Left lung (tissue), 10 donors: ENCODE measurements around the gene KDR. TPM values are rescaled to one million over a fixed set of nuclear protein-coding genes. Genes with fewer than 3 reads are reported as not detected.
A peak's percentile ranks its signal among the peaks of the same experiment; 100 is the strongest.

ENCODE experiments used
- ATAC-seq: fragments of 200-7000 bp; cut with Tn5 transposase; one replicate; pipeline ENCODE4 v1.9.1; 2020; ENCODE audit warnings: moderate library complexity
- DNase-seq, 4 donors: peaks; one replicate each; pipeline ENCODE4 v3.0.0-alpha.2; 2013 to 2020
- H3K27ac ChIP-seq, 2 donors: fragments of 200-600 bp; sonication (generic) in 1 of 2; one replicate each; pipeline versions ENCODE4 v1.5.0 to v1.8.0; 2020 to 2021
- H3K27me3 ChIP-seq, 2 donors: fragments of 200-600 bp; sonication (generic) in 1 of 2; one replicate each; pipeline versions ENCODE4 v1.5.0 to v1.8.0; 2020 to 2021
- H3K36me3 ChIP-seq, 2 donors: fragments of 200-600 bp; sonication (generic) in 1 of 2; one replicate each; pipeline versions ENCODE4 v1.5.0 to v1.8.0; 2020 to 2021
- H3K4me1 ChIP-seq, 2 donors: fragments of 200-600 bp; one replicate each; pipeline ENCODE4 v1.8.0; 2021
- H3K4me3 ChIP-seq, 2 donors: fragments of 200-600 bp; sonication (generic) in 1 of 2; one replicate each; pipeline versions ENCODE4 v1.5.0 to v1.8.0; 2020 to 2021; ENCODE audit warnings: mild to moderate bottlenecking in 1 of 2
- H3K9me3 ChIP-seq, 2 donors: fragments of 200-600 bp; sonication (generic) in 1 of 2; one replicate each; pipeline versions ENCODE4 v1.5.0 to v1.8.0; 2020 to 2021
- intact Hi-C, 2 donors: fragments of 100-400 bp; cut with DNase I; formaldehyde crosslinking; loops; one replicate each; pipeline versions ENCODE4 v1.11.2 to v1.14.2; 2022
- polyA plus RNA-seq, 6 donors: library from polyadenylated mRNA; unstranded; fragments of 120-200 nt; gene quantifications; one replicate each; pipeline ENCODE4 v1.2.1, GENCODE V29; 2013; ENCODE audit not compliant: insufficient read length in 6 of 6
- total RNA-seq, 2 donors: library from RNA; stranded (reverse); fragmentation: NEBNext Ultra II Directional; extraction: Animal tissue kit (Norgen Biotek cat#: 25700); gene quantifications; one replicate each; pipeline ENCODE4 v1.2.1, GENCODE V29; 2021
- TF ChIP-seq, protein P1 (sequence below), 2 donors: fragments of 200-600 bp; sonication (generic) in 1 of 2; IDR thresholded peaks; one replicate each; pipeline versions ENCODE4 v1.5.0 to v1.8.0; 2021; ENCODE audit warnings: antibody characterized with exemption in 2 of 2
- donor health status: DM: no; HTN: yes; CAD: no.
- donor health status: DM: no; HTN: no; CAD: no.

The KDR gene
- total and polyA plus RNA-seq, 8 donors: 27.1 to 124 (median 104) TPM

DNA sequence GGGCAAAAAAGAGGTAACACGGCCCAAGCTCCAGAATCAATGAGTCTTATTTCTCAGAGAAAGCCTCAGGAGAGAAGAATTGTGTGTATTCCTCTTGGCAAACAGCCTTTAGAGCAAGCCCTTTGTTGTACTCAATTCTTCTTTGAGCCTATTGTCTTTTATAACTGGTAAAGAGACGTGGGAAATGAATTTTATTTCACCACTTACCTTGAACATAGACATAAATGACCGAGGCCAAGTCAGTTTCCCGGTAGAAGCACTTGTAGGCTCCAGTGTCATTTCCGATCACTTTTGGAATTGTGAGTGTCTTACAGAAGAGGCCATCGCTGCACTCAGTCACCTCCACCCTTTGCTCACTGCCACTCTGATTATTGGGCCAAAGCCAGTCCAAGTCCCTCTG lies 7.0 kb downstream of the KDR start:
- ATAC-seq (no peak), DNase-seq (no peak)
- intact Hi-C loops: no loop called here
- Histone ChIP-seq H3K36me3 (no peaks in the 10 kb centered on the region), H3K27ac (peak overlapping the region in 1 of 2 donors; percentile 9), H3K4me3 (no peak overlapping the region), H3K27me3 (no peaks in the 10 kb centered on the region), H3K9me3 (no peaks in the 10 kb centered on the region), H3K4me1 (peaks cover 0 to 6% of the 10 kb centered on the region in 2 donors)
- TF ChIP-seq, protein P1, sequence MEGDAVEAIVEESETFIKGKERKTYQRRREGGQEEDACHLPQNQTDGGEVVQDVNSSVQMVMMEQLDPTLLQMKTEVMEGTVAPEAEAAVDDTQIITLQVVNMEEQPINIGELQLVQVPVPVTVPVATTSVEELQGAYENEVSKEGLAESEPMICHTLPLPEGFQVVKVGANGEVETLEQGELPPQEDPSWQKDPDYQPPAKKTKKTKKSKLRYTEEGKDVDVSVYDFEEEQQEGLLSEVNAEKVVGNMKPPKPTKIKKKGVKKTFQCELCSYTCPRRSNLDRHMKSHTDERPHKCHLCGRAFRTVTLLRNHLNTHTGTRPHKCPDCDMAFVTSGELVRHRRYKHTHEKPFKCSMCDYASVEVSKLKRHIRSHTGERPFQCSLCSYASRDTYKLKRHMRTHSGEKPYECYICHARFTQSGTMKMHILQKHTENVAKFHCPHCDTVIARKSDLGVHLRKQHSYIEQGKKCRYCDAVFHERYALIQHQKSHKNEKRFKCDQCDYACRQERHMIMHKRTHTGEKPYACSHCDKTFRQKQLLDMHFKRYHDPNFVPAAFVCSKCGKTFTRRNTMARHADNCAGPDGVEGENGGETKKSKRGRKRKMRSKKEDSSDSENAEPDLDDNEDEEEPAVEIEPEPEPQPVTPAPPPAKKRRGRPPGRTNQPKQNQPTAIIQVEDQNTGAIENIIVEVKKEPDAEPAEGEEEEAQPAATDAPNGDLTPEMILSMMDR (IDR thresholded peaks at IDR 0.05): no peak

DNA sequence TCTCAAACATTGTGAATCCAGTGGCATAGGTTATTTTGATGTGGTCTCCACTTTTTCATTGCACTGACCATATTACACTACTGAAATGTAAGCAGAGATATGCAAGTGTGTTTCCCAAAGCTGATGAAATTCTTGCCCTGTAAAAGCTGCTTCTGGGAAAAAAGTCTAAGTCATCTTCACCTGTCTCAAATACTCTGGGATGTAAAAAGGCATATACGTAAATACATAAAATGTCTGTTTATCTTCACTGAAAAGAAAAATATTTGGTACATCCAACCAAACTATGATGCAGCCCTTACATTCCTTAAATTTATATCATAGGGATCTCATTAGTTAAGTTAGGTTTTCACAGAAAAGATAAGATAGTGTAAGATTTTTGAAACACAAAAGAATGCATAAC lies 7.9 kb downstream of the KDR start:
- intact Hi-C loops: no loop called here
- no peak for DNase-seq
- Histone ChIP-seq H3K27me3 (no peaks in the 10 kb centered on the region), H3K4me3 (no peak overlapping the region), H3K9me3 (no peaks in the 10 kb centered on the region), H3K36me3 (no peaks in the 10 kb centered on the region), H3K27ac (no peak overlapping the region), H3K4me1 (peaks cover 0 to 6% of the 10 kb centered on the region in 2 donors)
- ATAC-seq: no peak
- TF ChIP-seq, protein P1 (IDR thresholded peaks at IDR 0.05): no peak

DNA sequence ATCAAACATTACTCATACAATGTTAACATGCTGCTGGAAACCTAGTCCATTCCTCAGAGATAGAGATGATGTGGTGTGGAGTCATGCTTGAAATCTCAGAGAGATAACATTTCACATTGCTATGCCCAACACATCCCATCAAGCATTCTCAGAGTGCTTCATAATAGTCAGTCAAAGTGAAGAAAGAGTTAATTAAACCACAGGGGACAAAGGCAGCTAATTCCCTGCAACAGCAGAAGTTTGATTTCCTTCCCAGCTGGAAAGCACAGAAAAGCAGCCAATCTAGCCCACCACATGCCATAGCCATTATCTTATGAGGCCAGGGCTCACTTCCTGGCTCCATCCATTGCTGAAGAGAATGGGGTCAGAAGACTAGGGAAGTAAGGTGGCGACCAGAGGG lies 8.9 kb downstream of the KDR start:
- H3K27ac ChIP-seq: peak overlapping the region in 1 of 2 donors; percentile 10
- TF ChIP-seq, protein P1 (IDR thresholded peaks at IDR 0.05): no peak

DNA sequence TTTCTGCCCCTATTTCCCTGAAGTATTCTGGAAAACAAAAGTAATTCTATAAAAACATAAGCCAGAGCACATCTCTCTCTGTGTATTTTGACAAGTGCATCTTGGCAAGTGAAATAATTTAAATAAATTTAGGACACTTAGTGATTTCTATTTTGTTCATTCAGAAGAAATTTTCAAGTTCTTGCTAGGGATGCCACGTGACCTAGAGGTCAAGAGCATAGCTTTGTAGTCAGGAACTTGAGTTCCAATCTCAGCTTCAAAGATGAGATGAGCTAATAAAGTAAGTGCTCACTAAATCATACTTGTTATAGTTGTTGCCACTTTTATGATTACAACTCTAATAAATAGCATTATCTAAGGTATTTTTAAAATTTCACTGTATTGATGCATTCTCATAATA lies 13.8 kb downstream of the KDR start:
- Histone ChIP-seq H3K4me3 (no peak overlapping the region), H3K27me3 (no peaks in the 10 kb centered on the region), H3K4me1 (no peaks in the 10 kb centered on the region), H3K27ac (no peak overlapping the region), H3K36me3 (peaks cover 0 to 8% of the 10 kb centered on the region in 2 donors), H3K9me3 (no peaks in the 10 kb centered on the region)
- TF ChIP-seq, protein P1 (IDR thresholded peaks at IDR 0.05): no peak
- intact Hi-C loops: no loop called here
- DNase-seq (no peak), ATAC-seq (no peak)

More for the DNA sequence above, 8.9 kb downstream of the KDR start:
- DNase-seq (no peak), ATAC-seq (no peak)
- H3K4me3 ChIP-seq: no peak overlapping the region
- no peaks in the 10 kb centered on the region for H3K27me3 ChIP-seq
- intact Hi-C loops: no loop called here
- H3K4me1 ChIP-seq: peaks cover 0 to 6% of the 10 kb centered on the region in 2 donors
- H3K36me3 ChIP-seq: no peaks in the 10 kb centered on the region
- no peaks in the 10 kb centered on the region for H3K9me3 ChIP-seq

DNA sequence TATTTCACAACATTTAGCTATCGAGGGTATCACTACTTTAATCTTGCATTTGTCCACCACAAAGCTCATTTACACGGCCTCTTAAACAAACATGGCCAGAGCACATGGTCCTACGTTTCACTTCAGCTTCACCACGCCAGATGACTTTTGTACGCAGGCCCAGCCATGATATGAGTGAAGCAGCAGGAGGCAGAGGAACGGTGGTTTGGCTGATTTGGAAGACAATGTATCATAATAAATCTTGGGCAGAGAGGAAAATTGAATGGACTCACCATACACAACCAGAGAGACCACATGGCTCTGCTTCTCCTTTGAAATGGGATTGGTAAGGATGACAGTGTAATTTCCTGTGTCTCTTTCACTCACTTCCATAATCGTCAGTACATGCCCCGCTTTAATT lies 15.3 kb downstream of the KDR start:
- peaks cover 0 to 8% of the 10 kb centered on the region in 2 donors for H3K36me3 ChIP-seq
- intact Hi-C loops: no loop called here

More for the DNA sequence above, 15.3 kb downstream of the KDR start:
- Histone ChIP-seq H3K27me3 (no peaks in the 10 kb centered on the region), H3K27ac (no peak overlapping the region), H3K4me3 (no peak overlapping the region), H3K4me1 (no peaks in the 10 kb centered on the region), H3K9me3 (no peaks in the 10 kb centered on the region)
- DNase-seq: no peak
- TF ChIP-seq, protein P1 (IDR thresholded peaks at IDR 0.05): no peak
- no peak for ATAC-seq
